K562 (cell line): ENCODE results near the gene LIMS1. TPM values are rescaled to one million over a fixed set of nuclear protein-coding genes. Genes with fewer than 3 reads are reported as not detected.

Experiments used
- ATAC-seq: fragments of 200-7000 bp; cut with Tn5 transposase; 3 replicates; pipeline ENCODE4 v1.9.1; 2020; ENCODE audit warnings: moderate library complexity
- BruUV-seq: library from RNA; stranded (reverse); fragments of 400-500 nt; replicated peaks from 2 replicates; lab custom pipeline; 2021; lab: Mats Ljungman, UMichigan
- CTCF ChIA-PET: fragments of 300-600 bp; formaldehyde crosslinking; extraction: SDS; loops from one replicate; lab custom pipeline; 2021; ENCODE audit warnings: low intra/inter-chr PET ratio; lab: Yijun Ruan, JAX
- POLR2A ChIA-PET: fragments of 300-600, 350-650 bp; sonication (Branson Sonifier 250); formaldehyde crosslinking; extraction: SDS; loops from one replicate; lab custom pipeline; 2021; ENCODE audit warnings: antibody characterized with exemption, inconsistent platforms; lab: Yijun Ruan, JAX
- DNase-seq, 4 experiments: peaks; one replicate each; pipeline versions ENCODE4 v3.0.0 to v3.0.0-alpha.2; 2011 to 2018; ENCODE audit warnings: low spot score in 3 of 4, mixed read lengths in 3 of 4; ENCODE audit errors: extremely low read depth in 1 of 4
- FAIRE-seq: peaks from 2 replicates; lab custom pipeline; 2011; peaks lifted over from hg19 to GRCh38; lab: Jason Lieb, UNC
- H2AFZ ChIP-seq: 2 replicates; pipeline ENCODE4 v1.6.0; 2011; ENCODE audit warnings: low read depth, low read length, control low read depth, inconsistent platforms
- H3K27ac ChIP-seq: fragments of 200-600 bp; 3 replicates; pipeline ENCODE4 v1.8.0; 2011; ENCODE audit warnings: low read depth, mild to moderate bottlenecking, control low read depth, inconsistent platforms, low read length, moderate library complexity, mixed read lengths; ENCODE audit errors: extremely low read depth
- H3K27me3 ChIP-seq, 2 experiments: fragments of 300-600 bp in 1 of 2; 2 replicates in 1 of 2; 3 replicates in 1 of 2; pipeline versions ENCODE4 v1.6.0 to v1.8.0; 2011; ENCODE audit warnings: inconsistent platforms in 2 of 2, low read length in 2 of 2, mild to moderate bottlenecking in 1 of 2, mixed read lengths in 1 of 2, moderate library complexity in 1 of 2; ENCODE audit not compliant: control insufficient read depth in 2 of 2, insufficient read depth in 2 of 2
- H3K36me3 ChIP-seq: fragments of 300-600 bp; 3 replicates; pipeline ENCODE4 v1.8.0; 2011; ENCODE audit warnings: mild to moderate bottlenecking, low read length, inconsistent platforms; ENCODE audit not compliant: control insufficient read depth, insufficient read depth
- H3K4me1 ChIP-seq, 2 experiments: fragments of 200-600 bp in 1 of 2; replicated peaks in 1 of 2; 2 replicates in 1 of 2; 3 replicates in 1 of 2; pipeline versions ENCODE4 v1.5.1 to v1.8.0; 2011; ENCODE audit warnings: inconsistent platforms in 2 of 2, low read length in 2 of 2, mild to moderate bottlenecking in 1 of 2, mixed read lengths in 1 of 2, moderate library complexity in 1 of 2; ENCODE audit not compliant: control insufficient read depth in 2 of 2, insufficient read depth in 2 of 2
- H3K4me2 ChIP-seq: 2 replicates; pipeline ENCODE4 v1.6.1; 2011; ENCODE audit warnings: low read length, control low read depth, inconsistent platforms, mixed read lengths; ENCODE audit not compliant: insufficient read depth
- H3K4me3 ChIP-seq: fragments of 200-600 bp; sonication (generic), shearing (Covaris generic); 2 replicates; pipeline ENCODE4 v1.5.1; 2016; ENCODE audit warnings: control low read depth, inconsistent platforms
- H3K79me2 ChIP-seq: fragments of 200-600 bp; 3 replicates; pipeline ENCODE4 v1.8.0; 2011; ENCODE audit warnings: low read length, inconsistent platforms; ENCODE audit not compliant: control insufficient read depth, insufficient read depth
- H3K9ac ChIP-seq, 2 experiments: 2 replicates each; pipeline versions ENCODE4 v1.6.0 to v1.6.1; 2011; ENCODE audit warnings: low read depth in 2 of 2, low read length in 2 of 2, control low read depth in 1 of 2, inconsistent platforms in 1 of 2, mild to moderate bottlenecking in 1 of 2, mixed read lengths in 1 of 2; ENCODE audit not compliant: insufficient read depth in 1 of 2
- H3K9me1 ChIP-seq: one replicate; pipeline ENCODE4 v1.6.0; 2011; ENCODE audit warnings: inconsistent platforms, mild to moderate bottlenecking, low read length, moderate library complexity; ENCODE audit not compliant: control insufficient read depth, insufficient read depth
- H3K9me3 ChIP-seq: replicated peaks from 2 replicates; pipeline ENCODE4 v1.5.1; 2011; ENCODE audit warnings: low read depth, low read length, inconsistent platforms; ENCODE audit not compliant: control insufficient read depth, insufficient read depth
- H4K20me1 ChIP-seq: replicated peaks from 2 replicates; pipeline ENCODE4 v1.6.1; 2011; ENCODE audit warnings: low read length, inconsistent platforms, mixed read lengths; ENCODE audit not compliant: control insufficient read depth, insufficient read depth
- HNRNPL ChIP-seq: fragments of 200-400 bp; formaldehyde crosslinking; IDR thresholded peaks from 2 replicates; pipeline ENCODE4 v1.6.1; 2017; ENCODE audit warnings: low read depth, mild to moderate bottlenecking, low read length
- NCOA6 ChIP-seq: fragments of 450-650 bp; IDR thresholded peaks from 2 replicates; pipeline ENCODE4 v1.6.1; 2017; ENCODE audit warnings: mild to moderate bottlenecking
- SRF ChIP-seq, 2 experiments: fragments of 250-450, 450-650 bp in 1 of 2; sonication (Bioruptor Pico) in 1 of 2; sonication (generic) in 1 of 2; formaldehyde crosslinking; IDR thresholded peaks; 2 replicates each; pipeline versions ENCODE4 v1.5.0 to v1.5.1; 2020 to 2022; ENCODE audit warnings: mild to moderate bottlenecking in 1 of 2, missing genetic modification reagents in 1 of 2
- WGBS: fragments of 100-300 bp; shearing (Covaris generic); methylation state at CpG from one replicate; pipeline ENCODE4 v1.1.6; 2016; ENCODE audit warnings: low coverage, mixed read lengths; ENCODE audit not compliant: insufficient coverage; ENCODE audit errors: missing lambda C conversion rate; 5-methylcytosine and 5-hydroxymethylcytosine counted together
- in situ Hi-C: fragments of 300-500 bp; cut with MboI; formaldehyde crosslinking; loops from 4 replicates; pipeline ENCODE4 v1.15.0; 2018; ENCODE audit warnings: inconsistent platforms, mixed read lengths
- intact Hi-C: fragments of 100-400 bp; cut with micrococcal nuclease; formaldehyde crosslinking; loops from 2 replicates; pipeline ENCODE4 v1.14.2; 2022
- polyA plus RNA-seq, 8 experiments: library from polyadenylated mRNA; depleted of rRNA in 4 of 8; stranded (reverse) in 5 of 8; unstranded in 3 of 8; fragments of >200 nt; fragmentation: Nextera tagmentation in 2 of 8; fragmentation: Illumina TruSeq in 1 of 8; extraction: Ambion mirVana in 2 of 8; extraction: Trizol in 1 of 8; gene quantifications; 2 replicates each; pipeline versions ENCODE4 v1.2.1 to v1.2.3, GENCODE V29; 2011 to 2014; ENCODE audit warnings: inconsistent platforms in 1 of 8, missing spikeins in 1 of 8
- total RNA-seq, 7 experiments: library from RNA; depleted of rRNA in 6 of 7; stranded (reverse); fragments of >200 nt in 6 of 7; fragmentation: Illumina TruSeq in 2 of 7; extraction: Trizol in 2 of 7; gene quantifications; 2 replicates each; pipeline versions ENCODE4 v1.2.1 to v1.2.3, GENCODE V29; 2011 to 2021; ENCODE audit warnings: low replicate concordance in 1 of 7
- TF ChIP-seq, protein P1 (sequence below): sonication (generic); formaldehyde crosslinking; IDR thresholded peaks from 2 replicates; pipeline ENCODE4 v1.8.1; 2022; ENCODE audit warnings: missing genetic modification reagents

The LIMS1 gene
- total and polyA plus RNA-seq, 9 of the 15 experiments (the other 6 are each of a cell fraction or from before 2014, with no cell fraction given) = 52.8 to 134 (median 81.0) TPM

DNA sequence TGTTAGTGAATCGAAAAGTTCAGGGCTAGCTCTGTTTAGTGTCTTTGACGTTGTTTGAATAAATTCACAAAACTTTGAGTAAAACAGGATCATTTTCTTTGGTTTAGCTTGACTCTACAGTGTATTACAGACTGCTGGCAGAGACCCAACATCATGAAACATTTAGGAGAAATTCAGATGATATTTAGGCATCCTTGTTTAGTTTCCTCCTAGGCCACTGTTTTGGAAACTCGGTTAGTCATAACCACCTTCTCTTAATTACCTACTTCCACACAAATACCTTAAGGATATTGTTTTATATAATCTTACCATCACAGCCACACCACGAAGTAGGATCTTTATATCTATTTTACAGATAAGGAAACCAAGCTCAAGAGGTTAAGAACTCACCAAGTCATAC lies 7.8 kb downstream of the LIMS1 start:
- BruUV-seq = no TSS peak
- Histone ChIP-seq H3K79me2 (peaks cover 70% of the 10 kb centered on the region), H3K9ac (no peak overlapping the region), H3K4me2 (no peak overlapping the region), H3K4me3 (no peak overlapping the region), H3K27ac (no peak overlapping the region), H3K36me3 (peaks cover 21% of the 10 kb centered on the region)
- 32% methylated on average over 4 of the region's 4 CpGs for WGBS
- in situ Hi-C loops = no loop called here
- no peak for FAIRE-seq
- no peak for TF ChIP-seq NCOA6
- no peak for TF ChIP-seq SRF (CRISPR knock-in tag; IDR thresholded peaks at IDR 0.05)
- TF ChIP-seq, protein P1, sequence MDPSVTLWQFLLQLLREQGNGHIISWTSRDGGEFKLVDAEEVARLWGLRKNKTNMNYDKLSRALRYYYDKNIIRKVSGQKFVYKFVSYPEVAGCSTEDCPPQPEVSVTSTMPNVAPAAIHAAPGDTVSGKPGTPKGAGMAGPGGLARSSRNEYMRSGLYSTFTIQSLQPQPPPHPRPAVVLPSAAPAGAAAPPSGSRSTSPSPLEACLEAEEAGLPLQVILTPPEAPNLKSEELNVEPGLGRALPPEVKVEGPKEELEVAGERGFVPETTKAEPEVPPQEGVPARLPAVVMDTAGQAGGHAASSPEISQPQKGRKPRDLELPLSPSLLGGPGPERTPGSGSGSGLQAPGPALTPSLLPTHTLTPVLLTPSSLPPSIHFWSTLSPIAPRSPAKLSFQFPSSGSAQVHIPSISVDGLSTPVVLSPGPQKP (CRISPR knock-in tag) = no peak
- TF ChIP-seq HNRNPL = no peak
- TF ChIP-seq, all 486 proteins: peak for 0
- DNase-seq = no peak
- no peaks in the 10 kb centered on the region for H3K9me1 ChIP-seq
- peaks cover 14% of the 10 kb centered on the region; the same call in 1 of the 2 replicates for H4K20me1 ChIP-seq
- no peaks in the 10 kb centered on the region for H3K27me3 ChIP-seq
- no peak for ATAC-seq
- peaks cover 0 to 11% of the 10 kb centered on the region in 2 experiments; a peak in 3 of 5 replicates for H3K4me1 ChIP-seq
- H3K9me3 ChIP-seq = no peaks in the 10 kb centered on the region
- intact Hi-C loops = no loop called here
- CTCF ChIA-PET = no interaction called here
- H2AFZ ChIP-seq = no peak overlapping the region
- POLR2A ChIA-PET = interaction anchor here (0.7 to 1.5 kb wide), 5 partner anchors 13 to 256 kb away, joined by 3 to 5 read pairs (median 3); no protein-coding TSS in a partner anchor
